ENCODE data around the gene SFRP2.

The SFRP2 gene

GRCh38 chr4:153788413-153789276, at the start of gene SFRP2:
TSS of gene SFRP2 (minus strand) at chr4:153789083. CDS start at chr4:153788835, 248 bp downstream.
- no peaks in the 10 kb centered on the region for H3K9me3 ChIP-seq (ENCODE audit: control insufficient read depth, insufficient read depth, low read length)
- H3K9ac ChIP-seq (ENCODE audit: low read depth, low read length), result peak within 1 kb of the TSS; percentile 60
- H3K36me3 ChIP-seq (ENCODE audit: insufficient read depth, low read length), result peaks cover 4% of the 10 kb centered on the region
- no peaks in the 10 kb centered on the region for H3K4me1 ChIP-seq (ENCODE audit: insufficient read depth, low read length)

- Histone ChIP-seq H3K36me3 (ENCODE audit: insufficient read depth, low read length) (no peaks in the 10 kb centered on the region), H3K9ac (ENCODE audit: low read depth, low read length) (no peak overlapping the region), H3K4me1 (ENCODE audit: insufficient read depth, low read length) (no peaks in the 10 kb centered on the region), H3K9me3 (ENCODE audit: control insufficient read depth, insufficient read depth, low read length) (no peaks in the 10 kb centered on the region)
Observed at GRCh38 chr4:153838564-153838963, 49.7 kb upstream of the SFRP2 start.

- no peaks in the 10 kb centered on the region for H3K36me3 ChIP-seq (ENCODE audit: insufficient read depth, low read length)
- no peak overlapping the region for H3K9ac ChIP-seq (ENCODE audit: low read depth, low read length)
- H3K4me1 ChIP-seq (ENCODE audit: insufficient read depth, low read length), result no peaks in the 10 kb centered on the region
- no peaks in the 10 kb centered on the region for H3K9me3 ChIP-seq (ENCODE audit: control insufficient read depth, insufficient read depth, low read length)
Observed at GRCh38 chr4:153834901-153835300, 46.0 kb upstream of the SFRP2 start.

- H3K9ac ChIP-seq (ENCODE audit: low read depth, low read length), result no peak overlapping the region
- no peaks in the 10 kb centered on the region; the same call in 1 of the 2 replicates for H3K9me3 ChIP-seq (ENCODE audit: control insufficient read depth, insufficient read depth, low read length)
- no peaks in the 10 kb centered on the region for H3K4me1 ChIP-seq (ENCODE audit: insufficient read depth, low read length)
- no peaks in the 10 kb centered on the region; the same call in 1 of the 2 replicates for H3K36me3 ChIP-seq (ENCODE audit: insufficient read depth, low read length)
Observed at GRCh38 chr4:153832720-153833287, 43.9 kb upstream of the SFRP2 start.

GRCh38 chr4:153832054-153832453, 43.2 kb upstream of the SFRP2 start:
- H3K36me3 ChIP-seq (ENCODE audit: insufficient read depth, low read length), result no peaks in the 10 kb centered on the region; the same call in 1 of the 2 replicates
- no peak overlapping the region for H3K9ac ChIP-seq (ENCODE audit: low read depth, low read length)
- no peaks in the 10 kb centered on the region; the same call in 1 of the 2 replicates for H3K9me3 ChIP-seq (ENCODE audit: control insufficient read depth, insufficient read depth, low read length)
- H3K4me1 ChIP-seq (ENCODE audit: insufficient read depth, low read length), result no peaks in the 10 kb centered on the region

GRCh38 chr4:153831245-153831644, 42.4 kb upstream of the SFRP2 start:
- Histone ChIP-seq H3K36me3 (ENCODE audit: insufficient read depth, low read length) (no peaks in the 10 kb centered on the region; the same call in 1 of the 2 replicates), H3K9ac (ENCODE audit: low read depth, low read length) (no peak overlapping the region), H3K9me3 (ENCODE audit: control insufficient read depth, insufficient read depth, low read length) (no peaks in the 10 kb centered on the region; the same call in 1 of the 2 replicates), H3K4me1 (ENCODE audit: insufficient read depth, low read length) (no peaks in the 10 kb centered on the region)

- no peak overlapping the region for H3K9ac ChIP-seq (ENCODE audit: low read depth, low read length)
- H3K9me3 ChIP-seq (ENCODE audit: control insufficient read depth, insufficient read depth, low read length), result no peaks in the 10 kb centered on the region; the same call in 1 of the 2 replicates
- no peaks in the 10 kb centered on the region for H3K4me1 ChIP-seq (ENCODE audit: insufficient read depth, low read length)
- H3K36me3 ChIP-seq (ENCODE audit: insufficient read depth, low read length), result no peaks in the 10 kb centered on the region; the same call in 1 of the 2 replicates
Observed at GRCh38 chr4:153825691-153826090, 36.8 kb upstream of the SFRP2 start.

- no peaks in the 10 kb centered on the region; the same call in 1 of the 2 replicates for H3K36me3 ChIP-seq (ENCODE audit: insufficient read depth, low read length)
- no peak overlapping the region for H3K9ac ChIP-seq (ENCODE audit: low read depth, low read length)
- no peaks in the 10 kb centered on the region for H3K4me1 ChIP-seq (ENCODE audit: insufficient read depth, low read length)
- no peaks in the 10 kb centered on the region; the same call in 1 of the 2 replicates for H3K9me3 ChIP-seq (ENCODE audit: control insufficient read depth, insufficient read depth, low read length)
Observed at GRCh38 chr4:153825126-153825525, 36.2 kb upstream of the SFRP2 start.

- H3K4me1 ChIP-seq (ENCODE audit: insufficient read depth, low read length), result no peaks in the 10 kb centered on the region
- H3K36me3 ChIP-seq (ENCODE audit: insufficient read depth, low read length), result no peaks in the 10 kb centered on the region; the same call in 1 of the 2 replicates
- H3K9ac ChIP-seq (ENCODE audit: low read depth, low read length), result no peak overlapping the region
- peaks cover under 1% of the 10 kb centered on the region for H3K9me3 ChIP-seq (ENCODE audit: control insufficient read depth, insufficient read depth, low read length)
Observed at GRCh38 chr4:153824501-153824900, 35.6 kb upstream of the SFRP2 start.

- no peak overlapping the region for H3K9ac ChIP-seq (ENCODE audit: low read depth, low read length)
- peaks cover 2% of the 10 kb centered on the region; the same call in 1 of the 2 replicates for H3K9me3 ChIP-seq (ENCODE audit: control insufficient read depth, insufficient read depth, low read length)
- H3K36me3 ChIP-seq (ENCODE audit: insufficient read depth, low read length), result no peaks in the 10 kb centered on the region
- H3K4me1 ChIP-seq (ENCODE audit: insufficient read depth, low read length), result no peaks in the 10 kb centered on the region
Observed at GRCh38 chr4:153823483-153823882, 34.6 kb upstream of the SFRP2 start.

- peaks cover 3% of the 10 kb centered on the region; the same call in 1 of the 2 replicates for H3K4me1 ChIP-seq (ENCODE audit: insufficient read depth, low read length)
- H3K9me3 ChIP-seq (ENCODE audit: control insufficient read depth, insufficient read depth, low read length), result peaks cover 2% of the 10 kb centered on the region; the same call in 1 of the 2 replicates
- no peak overlapping the region for H3K9ac ChIP-seq (ENCODE audit: low read depth, low read length)
- H3K36me3 ChIP-seq (ENCODE audit: insufficient read depth, low read length), result no peaks in the 10 kb centered on the region
Observed at GRCh38 chr4:153822316-153822715, 33.4 kb upstream of the SFRP2 start.

GRCh38 chr4:153817466-153817865, 28.6 kb upstream of the SFRP2 start:
- Histone ChIP-seq H3K4me1 (ENCODE audit: insufficient read depth, low read length) (peaks cover 9% of the 10 kb centered on the region), H3K36me3 (ENCODE audit: insufficient read depth, low read length) (no peaks in the 10 kb centered on the region), H3K9me3 (ENCODE audit: control insufficient read depth, insufficient read depth, low read length) (peaks cover 4% of the 10 kb centered on the region; the same call in 1 of the 2 replicates), H3K9ac (ENCODE audit: low read depth, low read length) (no peak overlapping the region)

GRCh38 chr4:153816542-153816941, 27.7 kb upstream of the SFRP2 start:
- Histone ChIP-seq H3K4me1 (ENCODE audit: insufficient read depth, low read length) (peaks cover 11% of the 10 kb centered on the region), H3K36me3 (ENCODE audit: insufficient read depth, low read length) (no peaks in the 10 kb centered on the region), H3K9ac (ENCODE audit: low read depth, low read length) (no peak overlapping the region), H3K9me3 (ENCODE audit: control insufficient read depth, insufficient read depth, low read length) (peaks cover 4% of the 10 kb centered on the region; the same call in 1 of the 2 replicates)

GRCh38 chr4:153814789-153815188, 25.9 kb upstream of the SFRP2 start:
- no peaks in the 10 kb centered on the region for H3K36me3 ChIP-seq (ENCODE audit: insufficient read depth, low read length)
- H3K9me3 ChIP-seq (ENCODE audit: control insufficient read depth, insufficient read depth, low read length), result peaks cover 4% of the 10 kb centered on the region; the same call in 1 of the 2 replicates
- no peak overlapping the region for H3K9ac ChIP-seq (ENCODE audit: low read depth, low read length)
- H3K4me1 ChIP-seq (ENCODE audit: insufficient read depth, low read length), result peaks cover 14% of the 10 kb centered on the region

Measured in ES-I3 (cell line).